CD14-positive monocyte (primary cell): ENCODE results near the gene MRPS11. TPM values are rescaled to one million over a fixed set of nuclear protein-coding genes. Genes with fewer than 3 reads are reported as not detected.

ENCODE experiments used
- DNase-seq, 3 donors: peaks; one replicate each; pipeline ENCODE4 v3.0.0-alpha.2; 2011 to 2022
- H2AFZ ChIP-seq: 2 replicates; pipeline ENCODE4 v1.6.0; 2012; ENCODE audit warnings: mild to moderate bottlenecking, low read depth, low read length, inconsistent platforms; ENCODE audit not compliant: insufficient read depth, poor library complexity, severe bottlenecking
- H3K27ac ChIP-seq, 2 donors: 1 replicate in 1 of 2; 2 replicates in 1 of 2; pipeline ENCODE4 v1.5.1; 2012 to 2013; ENCODE audit warnings: low read length in 2 of 2, control low read depth in 1 of 2, inconsistent platforms in 1 of 2, low read depth in 1 of 2, mild to moderate bottlenecking in 1 of 2
- H3K27me3 ChIP-seq, 2 donors: one replicate each; pipeline versions ENCODE4 v1.6.0 to v1.6.1; 2011 to 2013; ENCODE audit warnings: low read length in 2 of 2; ENCODE audit not compliant: control insufficient read depth in 2 of 2, insufficient read depth in 2 of 2
- H3K36me3 ChIP-seq, 2 donors: replicated peaks in 1 of 2; 1 replicate in 1 of 2; 2 replicates in 1 of 2; pipeline versions ENCODE4 v1.5.1 to v1.6.1; 2012 to 2013; ENCODE audit warnings: low read length in 2 of 2, control low read depth in 1 of 2, inconsistent platforms in 1 of 2, mild to moderate bottlenecking in 1 of 2; ENCODE audit not compliant: insufficient read depth in 2 of 2, control insufficient read depth in 1 of 2
- H3K4me1 ChIP-seq, 2 donors: 1 replicate in 1 of 2; 2 replicates in 1 of 2; pipeline versions ENCODE4 v1.5.1 to v1.6.1; 2012 to 2013; ENCODE audit warnings: low read length in 2 of 2, control low read depth in 1 of 2, inconsistent platforms in 1 of 2, mild to moderate bottlenecking in 1 of 2, moderate library complexity in 1 of 2; ENCODE audit not compliant: insufficient read depth in 2 of 2, control insufficient read depth in 1 of 2
- H3K4me2 ChIP-seq: replicated peaks from 2 replicates; pipeline ENCODE3; 2012; ENCODE audit warnings: low read length, moderate library complexity, mild to moderate bottlenecking; ENCODE audit not compliant: poor library complexity, severe bottlenecking; ENCODE audit errors: extremely low read depth
- H3K4me3 ChIP-seq, 3 experiments: fragments of 200-600 bp in 1 of 3; sonication (generic) in 1 of 3; replicated peaks in 1 of 3; 1 replicate in 2 of 3; 2 replicates in 1 of 3; pipeline ENCODE4 v1.5.1; 2011 to 2013; ENCODE audit warnings: low read length in 3 of 3, mild to moderate bottlenecking in 3 of 3, control low read depth in 2 of 3, low read depth in 2 of 3, inconsistent platforms in 1 of 3, moderate library complexity in 1 of 3
- H3K79me2 ChIP-seq: 2 replicates; pipeline ENCODE4 v1.6.0; 2012; ENCODE audit warnings: mild to moderate bottlenecking, control low read depth, inconsistent platforms, low read length, moderate library complexity; ENCODE audit not compliant: insufficient read depth
- H3K9ac ChIP-seq: 2 replicates; pipeline ENCODE4 v1.6.0; 2017; ENCODE audit warnings: low read length, mild to moderate bottlenecking; ENCODE audit not compliant: insufficient read depth, poor library complexity, severe bottlenecking
- H3K9me3 ChIP-seq, 2 donors: replicated peaks in 1 of 2; 1 replicate in 1 of 2; 2 replicates in 1 of 2; pipeline versions ENCODE4 v1.5.1 to v1.6.1; 2012 to 2013; ENCODE audit warnings: low read length in 2 of 2, control low read depth in 1 of 2; ENCODE audit not compliant: control insufficient read depth in 1 of 2, insufficient read depth in 1 of 2
- H4K20me1 ChIP-seq: 2 replicates; pipeline ENCODE4 v1.6.0; 2012; ENCODE audit warnings: mild to moderate bottlenecking, low read length, control low read depth, moderate library complexity; ENCODE audit not compliant: insufficient read depth
- H3K27ac Mint-ChIP-seq, 7 donors: one replicate each; pipeline ENCODE4 v1.8.0; 2020; ENCODE audit warnings: mild to moderate bottlenecking in 7 of 7, mixed read lengths in 7 of 7, moderate library complexity in 6 of 7, inconsistent platforms in 2 of 7
- H3K27me3 Mint-ChIP-seq, 3 donors: one replicate each; pipeline ENCODE4 v1.8.0; 2021 to 2022; ENCODE audit warnings: low read depth in 3 of 3, mild to moderate bottlenecking in 3 of 3, mixed read lengths in 3 of 3, moderate library complexity in 3 of 3, inconsistent platforms in 1 of 3
- H3K36me3 Mint-ChIP-seq, 2 donors: one replicate each; pipeline ENCODE4 v1.8.0; 2020; ENCODE audit warnings: mixed read lengths in 2 of 2, inconsistent platforms in 1 of 2, mild to moderate bottlenecking in 1 of 2
- H3K4me1 Mint-ChIP-seq: one replicate; pipeline ENCODE4 v1.8.0; 2020; ENCODE audit warnings: mild to moderate bottlenecking, mixed read lengths
- H3K4me3 Mint-ChIP-seq, 2 donors: one replicate each; pipeline ENCODE4 v1.8.0; 2020; ENCODE audit warnings: mild to moderate bottlenecking in 2 of 2, mixed read lengths in 2 of 2, moderate library complexity in 1 of 2
- H3K9me3 Mint-ChIP-seq, 7 donors: one replicate each; pipeline ENCODE4 v1.8.0; 2020 to 2022; ENCODE audit warnings: mixed read lengths in 7 of 7, mild to moderate bottlenecking in 6 of 7, moderate library complexity in 6 of 7, inconsistent platforms in 2 of 7
- CTCF ChIP-seq: fragments of 200-600 bp; IDR thresholded peaks from one replicate; pipeline ENCODE4 v1.8.0; 2022; ENCODE audit warnings: antibody characterized with exemption, mild to moderate bottlenecking
- WGBS: methylation state at CpG from one replicate; pipeline ENCODE4 v1.1.5; 2013; ENCODE audit warnings: missing lambda C conversion rate; ENCODE audit not compliant: insufficient coverage; 5-methylcytosine and 5-hydroxymethylcytosine counted together
- intact Hi-C, 2 donors: fragments of 100-400 bp; cut with micrococcal nuclease; formaldehyde crosslinking; loops; one replicate each; pipeline versions ENCODE4 v1.15.0 to v1.15.1; 2023
- polyA plus RNA-seq, 3 donors: library from polyadenylated mRNA; depleted of rRNA in 1 of 3; unstranded in 2 of 3; stranded (reverse) in 1 of 3; fragments of 300-500 nt in 2 of 3; fragments of >200 nt in 1 of 3; fragmentation: Illumina TruSeq in 2 of 3; gene quantifications; 1 replicate in 2 of 3; 2 replicates in 1 of 3; pipeline ENCODE4 v1.2.3, GENCODE V29; 2012 to 2021

Gene MRPS11
- polyA plus RNA-seq, 3 donors: 31.1 to 70.2 (median 65.2) TPM

GRCh38 chr15:88484682-88485331 is 17.3 kb downstream of the MRPS11 start:
- H3K4me3 ChIP-seq: no peak overlapping the region
- H3K27me3 Mint-ChIP-seq: peaks cover 0 to 3% (median 1%) of the 10 kb centered on the region in 3 donors
- H3K9me3 Mint-ChIP-seq: no peaks in the 10 kb centered on the region
- H2AFZ ChIP-seq: no peak overlapping the region
- TF ChIP-seq CTCF: no peak
- no peak overlapping the region for H3K4me3 Mint-ChIP-seq
- H3K27ac Mint-ChIP-seq: no peak overlapping the region
- H3K36me3 Mint-ChIP-seq: peaks cover 3 to 6% of the 10 kb centered on the region in 2 donors
- H3K9me3 ChIP-seq: no peaks in the 10 kb centered on the region
- no peak overlapping the region for H3K27ac ChIP-seq
- H3K4me2 ChIP-seq: no peak overlapping the region
- H3K27me3 ChIP-seq: no peaks in the 10 kb centered on the region
- peaks cover 12 to 14% of the 10 kb centered on the region in 2 donors for H3K4me1 ChIP-seq
- intact Hi-C loops: no loop called here
- no peak for DNase-seq
- H3K4me1 Mint-ChIP-seq: peaks cover 10% of the 10 kb centered on the region
- no peaks in the 10 kb centered on the region for H4K20me1 ChIP-seq
- 71% methylated on average over 5 of the region's 10 CpGs for WGBS
- peaks cover 3 to 10% of the 10 kb centered on the region in 2 donors for H3K36me3 ChIP-seq
- H3K79me2 ChIP-seq: no peaks in the 10 kb centered on the region
- no peak overlapping the region for H3K9ac ChIP-seq

GRCh38 chr15:88487178-88487795 is 19.8 kb downstream of the MRPS11 start:
- H3K9me3 ChIP-seq: no peaks in the 10 kb centered on the region
- no peak for DNase-seq
- 94% methylated on average over 2 of the region's 2 CpGs for WGBS
- H3K4me1 Mint-ChIP-seq: peaks cover 10% of the 10 kb centered on the region
- H3K9me3 Mint-ChIP-seq: no peaks in the 10 kb centered on the region
- no peak overlapping the region for H3K4me3 ChIP-seq
- no peak overlapping the region for H3K9ac ChIP-seq
- H3K4me2 ChIP-seq: no peak overlapping the region
- no peak overlapping the region for H2AFZ ChIP-seq
- peaks cover 12 to 14% of the 10 kb centered on the region in 2 donors for H3K4me1 ChIP-seq
- no peak overlapping the region for H3K4me3 Mint-ChIP-seq
- H3K36me3 ChIP-seq: no peaks in the 10 kb centered on the region
- H3K79me2 ChIP-seq: no peaks in the 10 kb centered on the region
- H3K27me3 ChIP-seq: no peaks in the 10 kb centered on the region
- peak overlapping the region in 3 of 7 donors; percentile 0 to 37 (median 28) for H3K27ac Mint-ChIP-seq
- peak overlapping the region in 1 of 2 donors; percentile 15 for H3K27ac ChIP-seq
- no peak for TF ChIP-seq CTCF
- intact Hi-C loops: no loop called here
- H3K36me3 Mint-ChIP-seq: no peaks in the 10 kb centered on the region
- no peaks in the 10 kb centered on the region for H4K20me1 ChIP-seq
- peaks cover 0 to 2% (median 1%) of the 10 kb centered on the region in 3 donors for H3K27me3 Mint-ChIP-seq
